GM12878 (cell line): ENCODE results near the gene SOCS1. TPM values are rescaled to one million over a fixed set of nuclear protein-coding genes. Genes with fewer than 3 reads are reported as not detected.

ENCODE experiments used
- ATAC-seq: fragments of 200-7000 bp; cut with Tn5 transposase; 3 replicates; pipeline ENCODE4 v1.9.1; 2020; ENCODE audit warnings: mild to moderate bottlenecking, moderate library complexity
- BruUV-seq: library from RNA; stranded (reverse); fragments of 400-500 nt; replicated peaks from 2 replicates; lab custom pipeline; 2021; lab: Mats Ljungman, UMichigan
- CTCF ChIA-PET: fragments of 300-600 bp; sonication (Branson Sonifier 250); formaldehyde crosslinking; extraction: SDS; loops from one replicate; lab custom pipeline; 2021; ENCODE audit warnings: inconsistent platforms; lab: Yijun Ruan, JAX
- POLR2A ChIA-PET: fragments of 350-600 bp; formaldehyde crosslinking; extraction: SDS; loops from one replicate; lab custom pipeline; 2021; ENCODE audit warnings: inconsistent platforms; lab: Charles Lee
- RAD21 ChIA-PET: fragments of 300-600 bp; sonication (Branson Sonifier 250); formaldehyde crosslinking; loops from one replicate; lab custom pipeline; 2023; ENCODE audit warnings: antibody characterized with exemption; ENCODE audit not compliant: unreplicated experiment; lab: Charles Lee
- SMC1A ChIA-PET: fragments of 300-600 bp; sonication (Branson Sonifier 250); formaldehyde crosslinking; loops from one replicate; lab custom pipeline; 2023; ENCODE audit not compliant: unreplicated experiment, uncharacterized antibody; lab: Charles Lee
- DNase-seq: peaks from one replicate; pipeline ENCODE4 v3.0.0-alpha.2; 2011; ENCODE audit warnings: low read depth, low spot score
- FAIRE-seq: peaks from 3 replicates; lab custom pipeline; 2011; peaks lifted over from hg19 to GRCh38; lab: Jason Lieb, UNC
- H2AFZ ChIP-seq: 2 replicates; pipeline ENCODE4 v1.6.0; 2011; ENCODE audit warnings: low read depth, low read length, control low read depth; ENCODE audit not compliant: control insufficient read depth
- H3K27ac ChIP-seq: 2 replicates; pipeline ENCODE4 v1.5.1; 2011; ENCODE audit warnings: control low read depth; ENCODE audit not compliant: control insufficient read depth, insufficient read depth
- H3K27me3 ChIP-seq, 2 experiments: replicated peaks in 1 of 2; 2 replicates each; pipeline versions ENCODE4 v1.6.0 to v1.6.1; 2011; ENCODE audit warnings: low read length in 1 of 2; ENCODE audit not compliant: control insufficient read depth in 2 of 2, insufficient read depth in 2 of 2
- H3K36me3 ChIP-seq, 2 experiments: 2 replicates each; pipeline ENCODE4 v1.5.1; 2011; ENCODE audit warnings: low read length in 1 of 2; ENCODE audit not compliant: control insufficient read depth in 2 of 2, insufficient read depth in 2 of 2
- H3K4me1 ChIP-seq: 2 replicates; pipeline ENCODE4 v1.6.1; 2011; ENCODE audit warnings: mild to moderate bottlenecking, low read length, moderate library complexity, mixed read lengths; ENCODE audit not compliant: control insufficient read depth, insufficient read depth
- H3K4me2 ChIP-seq: 2 replicates; pipeline ENCODE4 v1.6.0; 2011; ENCODE audit warnings: control low read depth; ENCODE audit not compliant: control insufficient read depth, insufficient read depth
- H3K4me3 ChIP-seq: fragments of 200-600 bp; sonication (generic); 2 replicates; pipeline ENCODE4 v1.5.1; 2016
- H3K79me2 ChIP-seq: 2 replicates; pipeline ENCODE4 v1.6.0; 2011; ENCODE audit warnings: low read length; ENCODE audit not compliant: control insufficient read depth, insufficient read depth
- H3K9ac ChIP-seq: 2 replicates; pipeline ENCODE4 v1.8.0; 2011; ENCODE audit warnings: low read length, control low read depth, mixed read lengths; ENCODE audit not compliant: control insufficient read depth, insufficient read depth
- H3K9me3 ChIP-seq: replicated peaks from 3 replicates; pipeline ENCODE4 v1.5.1; 2011; ENCODE audit warnings: mild to moderate bottlenecking, low read length; ENCODE audit not compliant: control insufficient read depth, insufficient read depth
- H4K20me1 ChIP-seq: 2 replicates; pipeline ENCODE4 v1.6.0; 2011; ENCODE audit not compliant: control insufficient read depth, insufficient read depth
- CEBPB ChIP-seq, 2 experiments: fragments of 150-350 bp in 1 of 2; IDR thresholded peaks; 2 replicates each; pipeline ENCODE4 v1.6.1; 2012 to 2014; ENCODE audit warnings: low read depth in 2 of 2, low read length in 2 of 2, borderline replicate concordance in 1 of 2, inconsistent platforms in 1 of 2
- DPF2 ChIP-seq: fragments of 450-650 bp; IDR thresholded peaks from 2 replicates; pipeline ENCODE4 v1.6.1; 2017; ENCODE audit warnings: mild to moderate bottlenecking
- EED ChIP-seq: sonication (generic); IDR thresholded peaks from 2 replicates; pipeline ENCODE4 v1.6.1; 2016; ENCODE audit warnings: antibody characterized with exemption, low read depth
- IKZF1 ChIP-seq: fragments of 450-650 bp; conservative IDR thresholded peaks from 2 replicates; pipeline ENCODE4 v1.6.1; 2017; ENCODE audit warnings: antibody characterized with exemption, mild to moderate bottlenecking
- IKZF2 ChIP-seq, 2 experiments: fragments of 450-650 bp; IDR thresholded peaks; 2 replicates each; pipeline ENCODE4 v1.6.1; 2017; ENCODE audit warnings: mild to moderate bottlenecking in 2 of 2, moderate library complexity in 2 of 2
- KAT2A ChIP-seq: conservative IDR thresholded peaks from 2 replicates; pipeline ENCODE4 v1.6.1; 2011; ENCODE audit warnings: low read depth, low read length; ENCODE audit not compliant: control insufficient read depth
- NR2C2 ChIP-seq: IDR thresholded peaks from 2 replicates; pipeline ENCODE4 v1.6.1; 2011; ENCODE audit warnings: borderline replicate concordance, low read depth; ENCODE audit not compliant: control insufficient read depth, insufficient read length
- NR2F1 ChIP-seq: fragments of 450-650 bp; conservative IDR thresholded peaks from 2 replicates; pipeline ENCODE4 v1.6.1; 2017; ENCODE audit warnings: mild to moderate bottlenecking
- PAX5 ChIP-seq: IDR thresholded peaks from 2 replicates; pipeline ENCODE4 v1.6.1; 2011; ENCODE audit warnings: low read depth, low read length, borderline replicate concordance
- POLR2AphosphoS2 ChIP-seq: IDR thresholded peaks from 2 replicates; pipeline ENCODE4 v1.6.1; 2011; ENCODE audit warnings: low read depth, mild to moderate bottlenecking, low read length, improper control_type of control experiment, moderate library complexity
- RAD21 ChIP-seq: IDR thresholded peaks from 2 replicates; pipeline ENCODE4 v1.6.1; 2011; ENCODE audit warnings: mild to moderate bottlenecking, low read depth, low read length, moderate library complexity; ENCODE audit not compliant: insufficient read depth
- STAT3 ChIP-seq: IDR thresholded peaks from 2 replicates; pipeline ENCODE4 v1.6.1; 2011; ENCODE audit warnings: low read depth, low read length, improper control_type of control experiment
- TAF1 ChIP-seq: IDR thresholded peaks from 2 replicates; pipeline ENCODE4 v1.6.1; 2011; ENCODE audit warnings: mild to moderate bottlenecking, low read depth, low read length, borderline replicate concordance
- WGBS: methylation state at CpG from one replicate; pipeline ENCODE4 v1.1.6; 2016; ENCODE audit warnings: low lambda C conversion rate; ENCODE audit not compliant: insufficient replicate concordance, insufficient coverage; ENCODE audit errors: missing lambda C conversion rate; 5-methylcytosine and 5-hydroxymethylcytosine counted together
- in situ Hi-C: fragments of 300-500 bp; cut with MboI; formaldehyde crosslinking; loops from 9 replicates; pipeline ENCODE4 v1.14.3; 2018; ENCODE audit warnings: mixed read lengths
- intact Hi-C: fragments of 100-400 bp; cut with micrococcal nuclease; formaldehyde crosslinking; loops from one replicate; pipeline ENCODE4 v1.14.2; 2022; ENCODE audit not compliant: unreplicated experiment
- polyA plus RNA-seq, 11 experiments: library from polyadenylated mRNA; depleted of rRNA in 4 of 11; unstranded in 6 of 11; stranded (reverse) in 5 of 11; fragments of >200 nt; fragmentation: Nextera tagmentation in 4 of 11; fragmentation: Illumina TruSeq in 1 of 11; extraction: Ambion mirVana in 4 of 11; extraction: Trizol in 1 of 11; gene quantifications; 1 replicate in 1 of 11; 2 replicates in 10 of 11; pipeline versions ENCODE4 v1.2.1 to v1.2.3, GENCODE V29; 2011 to 2016; ENCODE audit warnings: inconsistent platforms in 2 of 11, missing spikeins in 2 of 11, low read depth in 1 of 11
- total RNA-seq, 4 experiments: library from RNA; depleted of rRNA in 3 of 4; stranded (reverse); fragments of >200 nt in 3 of 4; fragmentation: Illumina TruSeq in 1 of 4; extraction: Trizol in 1 of 4; gene quantifications; 2 replicates each; pipeline versions ENCODE4 v1.2.1 to v1.2.3, GENCODE V29; 2013 to 2021
- TF ChIP-seq, protein P1 (sequence below): fragments of 450-650 bp; IDR thresholded peaks from 2 replicates; pipeline ENCODE4 v1.6.1; 2017; ENCODE audit warnings: mild to moderate bottlenecking, moderate library complexity
- TF ChIP-seq, protein P2 (sequence below), 3 experiments: IDR thresholded peaks in 2 of 3; conservative IDR thresholded peaks in 1 of 3; 2 replicates each; pipeline ENCODE4 v1.5.1; 2011; ENCODE audit warnings: low read depth in 3 of 3, low read length in 3 of 3, mild to moderate bottlenecking in 3 of 3, control low read depth in 2 of 3, moderate library complexity in 2 of 3, inconsistent platforms in 1 of 3, mixed read lengths in 1 of 3; ENCODE audit not compliant: control insufficient read depth in 2 of 3, insufficient read depth in 1 of 3; ENCODE audit errors: extremely low read depth in 1 of 3

Gene SOCS1
- total and polyA plus RNA-seq, 10 of the 15 experiments (the other 5 are each of a cell fraction or from before 2014, with no cell fraction given), result 0.42 to 39.8 (median 11.2) TPM

DNA sequence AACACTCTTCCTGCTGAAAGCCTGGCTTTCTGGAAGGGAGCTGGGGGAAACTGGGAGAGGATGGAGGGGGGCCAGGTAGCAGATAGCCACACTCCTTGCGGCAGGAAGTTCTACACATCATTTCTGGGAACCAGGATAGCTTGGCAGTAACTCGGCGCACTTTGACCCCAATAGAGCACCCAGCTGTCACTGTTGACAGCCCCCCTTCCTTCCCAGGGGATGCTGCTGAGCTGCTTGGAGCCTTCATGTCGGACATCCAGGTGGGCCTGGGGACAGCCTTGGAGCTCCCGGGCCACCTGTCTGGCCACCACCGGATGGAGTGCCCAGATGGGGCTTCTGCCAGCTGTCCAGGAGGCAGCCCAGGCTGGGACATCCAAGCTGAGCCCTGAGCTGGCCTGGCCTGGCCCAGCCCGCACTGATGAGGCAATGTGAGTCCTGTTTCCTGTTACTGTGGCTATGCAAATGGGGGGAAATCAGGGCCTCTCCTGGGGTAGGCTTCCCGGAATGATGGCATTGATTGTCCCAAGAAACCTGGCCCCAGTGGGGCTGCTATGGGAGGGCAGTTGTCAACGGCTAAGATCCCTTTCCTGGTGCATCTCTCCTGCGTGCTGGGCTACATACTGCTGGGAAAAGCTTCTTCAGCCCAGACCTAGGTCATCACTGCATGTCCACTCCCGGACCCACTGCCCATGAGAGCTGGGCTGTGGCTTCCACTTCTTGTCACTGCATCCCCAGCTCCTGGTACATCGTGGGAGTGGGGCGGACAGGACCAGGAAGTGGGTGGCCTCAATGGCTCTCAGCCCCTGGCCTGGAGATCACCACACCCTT lies 50.0 kb downstream of the SOCS1 start:
- POLR2A ChIA-PET, result interaction anchor here (0.7 to 3.7 kb wide), 14 partner anchors 11 to 165 kb away, joined by 3 to 32 read pairs (median 6); partner anchors contain the start of gene SOCS1
- TF ChIP-seq RAD21 (no peak), POLR2AphosphoS2 (0 out of 2 replicates have a peak, but pooled peaks have one; percentile 28), DPF2 (peak; percentile 47; the same call in 1 of the 2 replicates), EED (peak; percentile 85), KAT2A (no peak), PAX5 (peak; percentile 3; the same call in 1 of the 2 replicates), NR2F1 (peak; percentile 36; the same call in 1 of the 2 replicates), TAF1 (0 out of 2 replicates have a peak, but pooled peaks have one; percentile 13), IKZF2 (IDR thresholded peaks at IDR 0.05) (peak; percentile 51 to 61; a peak in 3 of 4 replicates), NR2C2 (peak; percentile 11), CEBPB (IDR thresholded peaks at IDR 0.05; ENCODE audit: borderline replicate concordance in 1 of 2, low read depth in 2 of 2, low read length in 2 of 2) (peak in 1 of 2 experiments; percentile 7; a peak in 1 of 4 replicates), STAT3 (no peak), IKZF1 (peak; percentile 88)
- TF ChIP-seq, protein P1, sequence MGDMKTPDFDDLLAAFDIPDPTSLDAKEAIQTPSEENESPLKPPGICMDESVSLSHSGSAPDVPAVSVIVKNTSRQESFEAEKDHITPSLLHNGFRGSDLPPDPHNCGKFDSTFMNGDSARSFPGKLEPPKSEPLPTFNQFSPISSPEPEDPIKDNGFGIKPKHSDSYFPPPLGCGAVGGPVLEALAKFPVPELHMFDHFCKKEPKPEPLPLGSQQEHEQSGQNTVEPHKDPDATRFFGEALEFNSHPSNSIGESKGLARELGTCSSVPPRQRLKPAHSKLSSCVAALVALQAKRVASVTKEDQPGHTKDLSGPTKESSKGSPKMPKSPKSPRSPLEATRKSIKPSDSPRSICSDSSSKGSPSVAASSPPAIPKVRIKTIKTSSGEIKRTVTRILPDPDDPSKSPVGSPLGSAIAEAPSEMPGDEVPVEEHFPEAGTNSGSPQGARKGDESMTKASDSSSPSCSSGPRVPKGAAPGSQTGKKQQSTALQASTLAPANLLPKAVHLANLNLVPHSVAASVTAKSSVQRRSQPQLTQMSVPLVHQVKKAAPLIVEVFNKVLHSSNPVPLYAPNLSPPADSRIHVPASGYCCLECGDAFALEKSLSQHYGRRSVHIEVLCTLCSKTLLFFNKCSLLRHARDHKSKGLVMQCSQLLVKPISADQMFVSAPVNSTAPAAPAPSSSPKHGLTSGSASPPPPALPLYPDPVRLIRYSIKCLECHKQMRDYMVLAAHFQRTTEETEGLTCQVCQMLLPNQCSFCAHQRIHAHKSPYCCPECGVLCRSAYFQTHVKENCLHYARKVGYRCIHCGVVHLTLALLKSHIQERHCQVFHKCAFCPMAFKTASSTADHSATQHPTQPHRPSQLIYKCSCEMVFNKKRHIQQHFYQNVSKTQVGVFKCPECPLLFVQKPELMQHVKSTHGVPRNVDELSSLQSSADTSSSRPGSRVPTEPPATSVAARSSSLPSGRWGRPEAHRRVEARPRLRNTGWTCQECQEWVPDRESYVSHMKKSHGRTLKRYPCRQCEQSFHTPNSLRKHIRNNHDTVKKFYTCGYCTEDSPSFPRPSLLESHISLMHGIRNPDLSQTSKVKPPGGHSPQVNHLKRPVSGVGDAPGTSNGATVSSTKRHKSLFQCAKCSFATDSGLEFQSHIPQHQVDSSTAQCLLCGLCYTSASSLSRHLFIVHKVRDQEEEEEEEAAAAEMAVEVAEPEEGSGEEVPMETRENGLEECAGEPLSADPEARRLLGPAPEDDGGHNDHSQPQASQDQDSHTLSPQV, result no peak
- TF ChIP-seq, protein P2, sequence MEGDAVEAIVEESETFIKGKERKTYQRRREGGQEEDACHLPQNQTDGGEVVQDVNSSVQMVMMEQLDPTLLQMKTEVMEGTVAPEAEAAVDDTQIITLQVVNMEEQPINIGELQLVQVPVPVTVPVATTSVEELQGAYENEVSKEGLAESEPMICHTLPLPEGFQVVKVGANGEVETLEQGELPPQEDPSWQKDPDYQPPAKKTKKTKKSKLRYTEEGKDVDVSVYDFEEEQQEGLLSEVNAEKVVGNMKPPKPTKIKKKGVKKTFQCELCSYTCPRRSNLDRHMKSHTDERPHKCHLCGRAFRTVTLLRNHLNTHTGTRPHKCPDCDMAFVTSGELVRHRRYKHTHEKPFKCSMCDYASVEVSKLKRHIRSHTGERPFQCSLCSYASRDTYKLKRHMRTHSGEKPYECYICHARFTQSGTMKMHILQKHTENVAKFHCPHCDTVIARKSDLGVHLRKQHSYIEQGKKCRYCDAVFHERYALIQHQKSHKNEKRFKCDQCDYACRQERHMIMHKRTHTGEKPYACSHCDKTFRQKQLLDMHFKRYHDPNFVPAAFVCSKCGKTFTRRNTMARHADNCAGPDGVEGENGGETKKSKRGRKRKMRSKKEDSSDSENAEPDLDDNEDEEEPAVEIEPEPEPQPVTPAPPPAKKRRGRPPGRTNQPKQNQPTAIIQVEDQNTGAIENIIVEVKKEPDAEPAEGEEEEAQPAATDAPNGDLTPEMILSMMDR (IDR thresholded peaks at IDR 0.05 in 2 of 3, conservative IDR thresholded peaks at IDR 0.05 in 1 of 3; ENCODE audit: control insufficient read depth in 2 of 3, extremely low read depth in 1 of 3, insufficient read depth in 1 of 3, low read depth in 3 of 3, low read length in 3 of 3), result no peak

More for the DNA sequence above, 50.0 kb downstream of the SOCS1 start:
- H3K9me3 ChIP-seq, result peaks cover 9% of the 10 kb centered on the region; the same call in 2 of the 3 replicates
- no peaks in the 10 kb centered on the region for H3K36me3 ChIP-seq
- whole genome bisulfite sequencing, result 14% methylated on average over 13 of the region's 13 CpGs
- peak overlapping the region; percentile 89 for H3K27ac ChIP-seq
- H3K4me2 ChIP-seq, result peak overlapping the region; percentile 47
- ATAC-seq, result peak; percentile 48
- CTCF ChIA-PET, result interaction anchor here (0.6 to 4.6 kb wide), 14 partner anchors 11 to 150 kb away, joined by 3 to 24 read pairs (median 4); partner anchors contain the start of gene SOCS1
- RAD21 ChIA-PET, result interaction anchor here (0.9 to 9.3 kb wide), 21 partner anchors 8 to 256 kb away, joined by 3 to 86 read pairs (median 4); partner anchors contain the start of gene SOCS1
- no peaks in the 10 kb centered on the region for H3K27me3 ChIP-seq
- no peak for FAIRE-seq
- H4K20me1 ChIP-seq, result no peaks in the 10 kb centered on the region
- peaks cover 80% of the 10 kb centered on the region for H3K4me1 ChIP-seq
- in situ Hi-C loops (no loop called here), intact Hi-C loops (loop anchor here (5.0 kb wide), 1 partner anchor 106 kb away; no protein-coding TSS in a partner anchor)
- no peaks in the 10 kb centered on the region for H3K79me2 ChIP-seq
- BruUV-seq, result TSS peak; percentile 56
- H3K9ac ChIP-seq, result peak overlapping the region; percentile 60
- H3K4me3 ChIP-seq, result no peak overlapping the region
- DNase-seq, result no peak
- peak overlapping the region; percentile 56 for H2AFZ ChIP-seq
- SMC1A ChIA-PET, result interaction anchor here (0.7 to 3.8 kb wide), 24 partner anchors 10 to 242 kb away, joined by 3 to 32 read pairs (median 4); no protein-coding TSS in a partner anchor
